CD14-positive monocyte (primary cell): Measurements from ENCODE around the gene VNN1. TPM values are rescaled to one million over a fixed set of nuclear protein-coding genes. Genes with fewer than 3 reads are reported as not detected.
A peak's percentile ranks its signal among the peaks of the same experiment; 100 is the strongest.

Source experiments
- DNase-seq, 3 donors: peaks; one replicate each; pipeline ENCODE4 v3.0.0-alpha.2; 2011 to 2022
- H2AFZ ChIP-seq: 2 replicates; pipeline ENCODE4 v1.6.0; 2012; ENCODE audit warnings: mild to moderate bottlenecking, low read depth, low read length, inconsistent platforms; ENCODE audit not compliant: insufficient read depth, poor library complexity, severe bottlenecking
- H3K27ac ChIP-seq, 2 donors: 1 replicate in 1 of 2; 2 replicates in 1 of 2; pipeline ENCODE4 v1.5.1; 2012 to 2013; ENCODE audit warnings: low read length in 2 of 2, control low read depth in 1 of 2, inconsistent platforms in 1 of 2, low read depth in 1 of 2, mild to moderate bottlenecking in 1 of 2
- H3K27me3 ChIP-seq, 2 donors: one replicate each; pipeline versions ENCODE4 v1.6.0 to v1.6.1; 2011 to 2013; ENCODE audit warnings: low read length in 2 of 2; ENCODE audit not compliant: control insufficient read depth in 2 of 2, insufficient read depth in 2 of 2
- H3K36me3 ChIP-seq, 2 donors: replicated peaks in 1 of 2; 1 replicate in 1 of 2; 2 replicates in 1 of 2; pipeline versions ENCODE4 v1.5.1 to v1.6.1; 2012 to 2013; ENCODE audit warnings: low read length in 2 of 2, control low read depth in 1 of 2, inconsistent platforms in 1 of 2, mild to moderate bottlenecking in 1 of 2; ENCODE audit not compliant: insufficient read depth in 2 of 2, control insufficient read depth in 1 of 2
- H3K4me1 ChIP-seq, 2 donors: 1 replicate in 1 of 2; 2 replicates in 1 of 2; pipeline versions ENCODE4 v1.5.1 to v1.6.1; 2012 to 2013; ENCODE audit warnings: low read length in 2 of 2, control low read depth in 1 of 2, inconsistent platforms in 1 of 2, mild to moderate bottlenecking in 1 of 2, moderate library complexity in 1 of 2; ENCODE audit not compliant: insufficient read depth in 2 of 2, control insufficient read depth in 1 of 2
- H3K4me2 ChIP-seq: replicated peaks from 2 replicates; pipeline ENCODE3; 2012; ENCODE audit warnings: low read length, moderate library complexity, mild to moderate bottlenecking; ENCODE audit not compliant: poor library complexity, severe bottlenecking; ENCODE audit errors: extremely low read depth
- H3K4me3 ChIP-seq, 3 experiments: fragments of 200-600 bp in 1 of 3; sonication (generic) in 1 of 3; replicated peaks in 1 of 3; 1 replicate in 2 of 3; 2 replicates in 1 of 3; pipeline ENCODE4 v1.5.1; 2011 to 2013; ENCODE audit warnings: low read length in 3 of 3, mild to moderate bottlenecking in 3 of 3, control low read depth in 2 of 3, low read depth in 2 of 3, inconsistent platforms in 1 of 3, moderate library complexity in 1 of 3
- H3K79me2 ChIP-seq: 2 replicates; pipeline ENCODE4 v1.6.0; 2012; ENCODE audit warnings: mild to moderate bottlenecking, control low read depth, inconsistent platforms, low read length, moderate library complexity; ENCODE audit not compliant: insufficient read depth
- H3K9ac ChIP-seq: 2 replicates; pipeline ENCODE4 v1.6.0; 2017; ENCODE audit warnings: low read length, mild to moderate bottlenecking; ENCODE audit not compliant: insufficient read depth, poor library complexity, severe bottlenecking
- H3K9me3 ChIP-seq, 2 donors: replicated peaks in 1 of 2; 1 replicate in 1 of 2; 2 replicates in 1 of 2; pipeline versions ENCODE4 v1.5.1 to v1.6.1; 2012 to 2013; ENCODE audit warnings: low read length in 2 of 2, control low read depth in 1 of 2; ENCODE audit not compliant: control insufficient read depth in 1 of 2, insufficient read depth in 1 of 2
- H4K20me1 ChIP-seq: 2 replicates; pipeline ENCODE4 v1.6.0; 2012; ENCODE audit warnings: mild to moderate bottlenecking, low read length, control low read depth, moderate library complexity; ENCODE audit not compliant: insufficient read depth
- H3K27ac Mint-ChIP-seq, 7 donors: one replicate each; pipeline ENCODE4 v1.8.0; 2020; ENCODE audit warnings: mild to moderate bottlenecking in 7 of 7, mixed read lengths in 7 of 7, moderate library complexity in 6 of 7, inconsistent platforms in 2 of 7
- H3K27me3 Mint-ChIP-seq, 3 donors: one replicate each; pipeline ENCODE4 v1.8.0; 2021 to 2022; ENCODE audit warnings: low read depth in 3 of 3, mild to moderate bottlenecking in 3 of 3, mixed read lengths in 3 of 3, moderate library complexity in 3 of 3, inconsistent platforms in 1 of 3
- H3K36me3 Mint-ChIP-seq, 2 donors: one replicate each; pipeline ENCODE4 v1.8.0; 2020; ENCODE audit warnings: mixed read lengths in 2 of 2, inconsistent platforms in 1 of 2, mild to moderate bottlenecking in 1 of 2
- H3K4me1 Mint-ChIP-seq: one replicate; pipeline ENCODE4 v1.8.0; 2020; ENCODE audit warnings: mild to moderate bottlenecking, mixed read lengths
- H3K4me3 Mint-ChIP-seq, 2 donors: one replicate each; pipeline ENCODE4 v1.8.0; 2020; ENCODE audit warnings: mild to moderate bottlenecking in 2 of 2, mixed read lengths in 2 of 2, moderate library complexity in 1 of 2
- H3K9me3 Mint-ChIP-seq, 7 donors: one replicate each; pipeline ENCODE4 v1.8.0; 2020 to 2022; ENCODE audit warnings: mixed read lengths in 7 of 7, mild to moderate bottlenecking in 6 of 7, moderate library complexity in 6 of 7, inconsistent platforms in 2 of 7
- CTCF ChIP-seq: fragments of 200-600 bp; IDR thresholded peaks from one replicate; pipeline ENCODE4 v1.8.0; 2022; ENCODE audit warnings: antibody characterized with exemption, mild to moderate bottlenecking
- WGBS: methylation state at CpG from one replicate; pipeline ENCODE4 v1.1.5; 2013; ENCODE audit warnings: missing lambda C conversion rate; ENCODE audit not compliant: insufficient coverage; 5-methylcytosine and 5-hydroxymethylcytosine counted together
- intact Hi-C, 2 donors: fragments of 100-400 bp; cut with micrococcal nuclease; formaldehyde crosslinking; loops; one replicate each; pipeline versions ENCODE4 v1.15.0 to v1.15.1; 2023
- polyA plus RNA-seq, 3 donors: library from polyadenylated mRNA; depleted of rRNA in 1 of 3; unstranded in 2 of 3; stranded (reverse) in 1 of 3; fragments of 300-500 nt in 2 of 3; fragments of >200 nt in 1 of 3; fragmentation: Illumina TruSeq in 2 of 3; gene quantifications; 1 replicate in 2 of 3; 2 replicates in 1 of 3; pipeline ENCODE4 v1.2.3, GENCODE V29; 2012 to 2021

VNN1 gene
- polyA plus RNA-seq, 3 donors = 7.9 to 61.2 (median 47.9) TPM

- H3K27me3 Mint-ChIP-seq = no peaks in the 10 kb centered on the region
- 92% methylated on average over 2 of the region's 8 CpGs for WGBS
- peak overlapping the region; percentile 5 for H3K4me2 ChIP-seq
- peak overlapping the region; percentile 63 to 88 for H3K27ac ChIP-seq
- H3K4me1 Mint-ChIP-seq = peaks cover 87% of the 10 kb centered on the region
- H3K9me3 ChIP-seq = no peaks in the 10 kb centered on the region
- peaks cover 19 to 51% of the 10 kb centered on the region in 2 donors for H3K36me3 ChIP-seq
- no peaks in the 10 kb centered on the region for H3K27me3 ChIP-seq
- no peak overlapping the region for H3K4me3 Mint-ChIP-seq
- peaks cover 0 to 6% (median 3%) of the 10 kb centered on the region in 7 donors for H3K9me3 Mint-ChIP-seq
- DNase-seq = no peak
- H2AFZ ChIP-seq = no peak overlapping the region
- no peak for TF ChIP-seq CTCF
- H3K4me3 ChIP-seq = peak overlapping the region in 1 of 3 experiments; percentile 35
- H3K4me1 ChIP-seq = peaks cover 81 to 100% of the 10 kb centered on the region in 2 donors
- H3K9ac ChIP-seq = no peak overlapping the region
- H3K27ac Mint-ChIP-seq = peak overlapping the region; percentile 81 to 98 (median 95)
- intact Hi-C loops = no loop called here
- no peaks in the 10 kb centered on the region for H4K20me1 ChIP-seq
- H3K36me3 Mint-ChIP-seq = peaks cover 63 to 90% of the 10 kb centered on the region in 2 donors
- peaks cover 55% of the 10 kb centered on the region for H3K79me2 ChIP-seq
Measured at GRCh38 chr6:132750455-132751248, 36.8 kb upstream of the VNN1 start.

- Histone ChIP-seq H3K79me2 (peaks cover 53% of the 10 kb centered on the region), H2AFZ (no peak overlapping the region), H3K4me2 (peak overlapping the region; percentile 54), H4K20me1 (no peaks in the 10 kb centered on the region), H3K36me3 (peaks cover 17 to 56% of the 10 kb centered on the region in 2 donors), H3K9ac (no peak overlapping the region), H3K9me3 (no peaks in the 10 kb centered on the region), H3K27ac (peak overlapping the region; percentile 79 to 88), H3K27me3 (no peaks in the 10 kb centered on the region), H3K4me1 (peaks cover 86 to 100% of the 10 kb centered on the region in 2 donors), H3K4me3 (peak overlapping the region in 1 of 3 experiments; percentile 35)
- no CpG with 5 or more reads among the region's 4 CpGs for WGBS
- peak overlapping the region; percentile 89 to 98 (median 97) for H3K27ac Mint-ChIP-seq
- H3K27me3 Mint-ChIP-seq = no peaks in the 10 kb centered on the region
- peaks cover 68 to 93% of the 10 kb centered on the region in 2 donors for H3K36me3 Mint-ChIP-seq
- TF ChIP-seq CTCF = no peak
- peak overlapping the region; percentile 16 to 59 for H3K4me3 Mint-ChIP-seq
- peak; percentile 73 to 83 (median 82) for DNase-seq
- peaks cover 0 to 8% (median 3%) of the 10 kb centered on the region in 7 donors for H3K9me3 Mint-ChIP-seq
- intact Hi-C loops = loop anchor here in 1 of 2 donors (5.0 kb wide), 1 partner anchor 37 kb away; the partner anchor contains the start of gene VNN1
- peaks cover 86% of the 10 kb centered on the region for H3K4me1 Mint-ChIP-seq
Measured at GRCh38 chr6:132749111-132749510, 35.3 kb upstream of the VNN1 start.
